KOPT-K1 (cell line): ENCODE measurements around the gene MAD2L2.

ENCODE experiments used
- H3K27ac ChIP-seq: fragments of 200-600 bp; sonication (generic); 2 replicates; pipeline ENCODE4 v1.5.1; 2016; ENCODE audit warnings: antibody characterized with exemption, mild to moderate bottlenecking, low read depth, low read length; ENCODE audit not compliant: poor library complexity, severe bottlenecking
- H3K36me3 ChIP-seq: fragments of 200-600 bp; sonication (generic); 2 replicates; pipeline ENCODE4 v1.5.1; 2017; ENCODE audit warnings: antibody characterized with exemption, mild to moderate bottlenecking, low read length, moderate library complexity; ENCODE audit not compliant: insufficient read depth
- H3K9me3 ChIP-seq: fragments of 200-600 bp; sonication (generic); 2 replicates; pipeline ENCODE4 v1.5.1; 2017; ENCODE audit warnings: antibody characterized with exemption, low read length, mild to moderate bottlenecking; ENCODE audit not compliant: insufficient read depth, poor library complexity, severe bottlenecking

Gene MAD2L2

GRCh38 chr1:11681071-11681771, at the start of gene MAD2L2:
Gene MAD2L2, minus strand, starts transcription at chr1:11681148. Its CDS starts 547 bp downstream, at chr1:11680601.
- Histone ChIP-seq H3K27ac (peak within 1 kb of the TSS; percentile 97), H3K36me3 (peaks cover 27% of the 10 kb centered on the region), H3K9me3 (no peaks in the 10 kb centered on the region)

GRCh38 chr1:11730429-11730891, 49.5 kb upstream of the MAD2L2 start:
- no peaks in the 10 kb centered on the region for H3K9me3 ChIP-seq
- peak overlapping the region; percentile 70 for H3K27ac ChIP-seq
- no peaks in the 10 kb centered on the region for H3K36me3 ChIP-seq

- Histone ChIP-seq H3K36me3 (no peaks in the 10 kb centered on the region), H3K9me3 (no peaks in the 10 kb centered on the region), H3K27ac (peak overlapping the region; percentile 70)
Observed at GRCh38 chr1:11729498-11730428, 48.8 kb upstream of the MAD2L2 start.

- H3K9me3 ChIP-seq, result no peaks in the 10 kb centered on the region
- no peak overlapping the region for H3K27ac ChIP-seq
- no peaks in the 10 kb centered on the region for H3K36me3 ChIP-seq
Observed at GRCh38 chr1:11729155-11729497, 48.2 kb upstream of the MAD2L2 start.

- Histone ChIP-seq H3K36me3 (no peaks in the 10 kb centered on the region), H3K27ac (no peak overlapping the region), H3K9me3 (no peaks in the 10 kb centered on the region)
Observed at GRCh38 chr1:11728126-11728806, 47.3 kb upstream of the MAD2L2 start.

- Histone ChIP-seq H3K27ac (no peak overlapping the region), H3K36me3 (no peaks in the 10 kb centered on the region), H3K9me3 (no peaks in the 10 kb centered on the region)
Observed at GRCh38 chr1:11727119-11727518, 46.2 kb upstream of the MAD2L2 start.

- Histone ChIP-seq H3K9me3 (no peaks in the 10 kb centered on the region), H3K36me3 (no peaks in the 10 kb centered on the region), H3K27ac (no peak overlapping the region)
Observed at GRCh38 chr1:11725616-11726015, 44.7 kb upstream of the MAD2L2 start.

- H3K36me3 ChIP-seq, result no peaks in the 10 kb centered on the region
- no peak overlapping the region for H3K27ac ChIP-seq
- no peaks in the 10 kb centered on the region for H3K9me3 ChIP-seq
Observed at GRCh38 chr1:11722538-11722937, 41.6 kb upstream of the MAD2L2 start.

GRCh38 chr1:11721311-11721710, 40.4 kb upstream of the MAD2L2 start:
- Histone ChIP-seq H3K27ac (no peak overlapping the region), H3K9me3 (no peaks in the 10 kb centered on the region), H3K36me3 (no peaks in the 10 kb centered on the region)

GRCh38 chr1:11720525-11720924, 39.6 kb upstream of the MAD2L2 start:
- Histone ChIP-seq H3K27ac (no peak overlapping the region), H3K36me3 (no peaks in the 10 kb centered on the region), H3K9me3 (no peaks in the 10 kb centered on the region)

- no peaks in the 10 kb centered on the region for H3K36me3 ChIP-seq
- H3K9me3 ChIP-seq, result no peaks in the 10 kb centered on the region
- H3K27ac ChIP-seq, result peak overlapping the region; percentile 77
Observed at GRCh38 chr1:11720033-11720376, 39.1 kb upstream of the MAD2L2 start.

- Histone ChIP-seq H3K9me3 (no peaks in the 10 kb centered on the region), H3K27ac (peak overlapping the region; percentile 77), H3K36me3 (no peaks in the 10 kb centered on the region)
Observed at GRCh38 chr1:11719313-11720032, 38.5 kb upstream of the MAD2L2 start.

- H3K27ac ChIP-seq, result no peak overlapping the region
Observed at GRCh38 chr1:11714831-11715575, 34.1 kb upstream of the MAD2L2 start.

GRCh38 chr1:11713095-11713494, 32.1 kb upstream of the MAD2L2 start:
- Histone ChIP-seq H3K27ac (no peak overlapping the region), H3K36me3 (no peaks in the 10 kb centered on the region), H3K9me3 (no peaks in the 10 kb centered on the region)

More at GRCh38 chr1:11714831-11715575, 34.1 kb upstream of the MAD2L2 start:
- no peaks in the 10 kb centered on the region for H3K36me3 ChIP-seq
- no peaks in the 10 kb centered on the region for H3K9me3 ChIP-seq
